Glutamatergic neuron (in vitro differentiated cells): ENCODE measurements around the gene DNAJB13. TPM values are rescaled to one million over a fixed set of nuclear protein-coding genes. Genes with fewer than 3 reads are reported as not detected.

Experiments
- DNase-seq: peaks from one replicate; pipeline ENCODE4 v3.0.0; 2022
- H3K27ac Mint-ChIP-seq: one replicate; pipeline ENCODE4 v1.8.0; 2020; ENCODE audit warnings: mild to moderate bottlenecking, mixed read lengths, inconsistent platforms; ENCODE audit not compliant: unreplicated experiment
- H3K27me3 Mint-ChIP-seq: one replicate; pipeline ENCODE4 v1.8.0; 2020; ENCODE audit warnings: mild to moderate bottlenecking, moderate library complexity, mixed read lengths, inconsistent platforms; ENCODE audit not compliant: unreplicated experiment
- H3K36me3 Mint-ChIP-seq: one replicate; pipeline ENCODE4 v1.8.0; 2020; ENCODE audit warnings: mild to moderate bottlenecking, mixed read lengths, inconsistent platforms; ENCODE audit not compliant: unreplicated experiment
- H3K4me1 Mint-ChIP-seq: one replicate; pipeline ENCODE4 v1.8.0; 2020; ENCODE audit warnings: mild to moderate bottlenecking, low read depth, mixed read lengths, inconsistent platforms; ENCODE audit not compliant: unreplicated experiment
- H3K4me3 Mint-ChIP-seq: one replicate; pipeline ENCODE4 v1.8.0; 2020; ENCODE audit warnings: mild to moderate bottlenecking, mixed read lengths, inconsistent platforms; ENCODE audit not compliant: unreplicated experiment
- H3K9me3 Mint-ChIP-seq: one replicate; pipeline ENCODE4 v1.8.0; 2020; ENCODE audit warnings: mild to moderate bottlenecking, moderate library complexity, mixed read lengths, inconsistent platforms; ENCODE audit not compliant: unreplicated experiment
- total RNA-seq: library from RNA; stranded (reverse); fragmentation: NEBNext Ultra II Directional; extraction: Animal tissue kit (Norgen Biotek cat#: 25700); gene quantifications from one replicate; pipeline ENCODE4 v1.2.1, GENCODE V29; 2021; ENCODE audit not compliant: unreplicated experiment
- TF ChIP-seq, protein P1 (sequence below): fragments of 200-600 bp; sonication (generic); IDR thresholded peaks from one replicate; pipeline ENCODE4 v1.5.0; 2021; ENCODE audit not compliant: partially characterized antibody, unreplicated experiment

The DNAJB13 gene
- total RNA-seq, 1 donor from 2014 or later, result not detected

DNA sequence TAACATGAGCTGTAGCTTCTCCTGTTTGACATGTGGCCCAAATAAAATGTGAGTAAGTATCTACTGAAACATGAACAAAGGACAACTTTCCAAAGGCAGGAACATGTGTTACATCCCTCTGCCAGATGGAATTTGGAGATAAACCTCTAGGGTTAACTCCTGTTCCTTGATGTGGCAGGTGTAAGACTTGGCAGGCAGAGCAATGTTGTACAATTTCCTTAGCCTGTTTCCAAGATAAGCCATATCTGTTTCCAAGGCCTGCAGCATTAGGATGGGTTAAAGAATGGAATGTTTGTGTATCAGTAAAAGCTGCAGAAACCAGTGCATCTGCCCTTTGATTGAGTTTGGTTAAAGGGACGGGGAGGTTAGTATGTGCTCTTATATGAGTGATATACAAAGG, 8.8 kb upstream of the DNAJB13 start:
- Mint-ChIP-seq H3K9me3 (peaks cover 6% of the 10 kb centered on the region), H3K36me3 (peaks cover 20% of the 10 kb centered on the region), H3K4me1 (no peaks in the 10 kb centered on the region), H3K4me3 (no peak overlapping the region), H3K27me3 (peaks cover 1% of the 10 kb centered on the region), H3K27ac (no peak overlapping the region)
- TF ChIP-seq, protein P1, sequence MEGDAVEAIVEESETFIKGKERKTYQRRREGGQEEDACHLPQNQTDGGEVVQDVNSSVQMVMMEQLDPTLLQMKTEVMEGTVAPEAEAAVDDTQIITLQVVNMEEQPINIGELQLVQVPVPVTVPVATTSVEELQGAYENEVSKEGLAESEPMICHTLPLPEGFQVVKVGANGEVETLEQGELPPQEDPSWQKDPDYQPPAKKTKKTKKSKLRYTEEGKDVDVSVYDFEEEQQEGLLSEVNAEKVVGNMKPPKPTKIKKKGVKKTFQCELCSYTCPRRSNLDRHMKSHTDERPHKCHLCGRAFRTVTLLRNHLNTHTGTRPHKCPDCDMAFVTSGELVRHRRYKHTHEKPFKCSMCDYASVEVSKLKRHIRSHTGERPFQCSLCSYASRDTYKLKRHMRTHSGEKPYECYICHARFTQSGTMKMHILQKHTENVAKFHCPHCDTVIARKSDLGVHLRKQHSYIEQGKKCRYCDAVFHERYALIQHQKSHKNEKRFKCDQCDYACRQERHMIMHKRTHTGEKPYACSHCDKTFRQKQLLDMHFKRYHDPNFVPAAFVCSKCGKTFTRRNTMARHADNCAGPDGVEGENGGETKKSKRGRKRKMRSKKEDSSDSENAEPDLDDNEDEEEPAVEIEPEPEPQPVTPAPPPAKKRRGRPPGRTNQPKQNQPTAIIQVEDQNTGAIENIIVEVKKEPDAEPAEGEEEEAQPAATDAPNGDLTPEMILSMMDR, result no peak
- DNase-seq, result no peak

DNA sequence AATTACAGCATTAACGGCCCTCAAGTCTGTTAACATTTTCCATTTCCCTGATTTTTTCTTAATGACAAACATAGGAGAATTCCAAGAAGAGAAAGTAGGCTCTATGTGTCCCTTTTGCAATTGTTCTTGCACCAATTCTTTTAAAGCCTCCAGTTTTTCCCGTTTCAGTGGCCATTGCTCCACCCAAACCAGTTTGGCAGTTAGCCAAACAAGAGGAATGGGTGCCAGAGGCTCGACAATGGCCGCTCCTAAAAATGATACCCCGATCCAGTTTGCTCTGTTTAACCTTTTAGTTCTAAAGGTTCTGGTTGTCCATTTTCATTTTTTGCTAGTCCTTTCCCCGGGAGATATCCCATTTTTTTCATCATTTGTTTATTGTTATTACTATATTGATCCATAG, 6.7 kb upstream of the DNAJB13 start:
- no peaks in the 10 kb centered on the region for H3K27me3 Mint-ChIP-seq
- no peak for DNase-seq
- TF ChIP-seq, protein P1, result no peak
- peaks cover 5% of the 10 kb centered on the region for H3K9me3 Mint-ChIP-seq
- H3K4me3 Mint-ChIP-seq, result no peak overlapping the region
- no peaks in the 10 kb centered on the region for H3K4me1 Mint-ChIP-seq
- no peak overlapping the region for H3K27ac Mint-ChIP-seq
- peaks cover 18% of the 10 kb centered on the region for H3K36me3 Mint-ChIP-seq

DNA sequence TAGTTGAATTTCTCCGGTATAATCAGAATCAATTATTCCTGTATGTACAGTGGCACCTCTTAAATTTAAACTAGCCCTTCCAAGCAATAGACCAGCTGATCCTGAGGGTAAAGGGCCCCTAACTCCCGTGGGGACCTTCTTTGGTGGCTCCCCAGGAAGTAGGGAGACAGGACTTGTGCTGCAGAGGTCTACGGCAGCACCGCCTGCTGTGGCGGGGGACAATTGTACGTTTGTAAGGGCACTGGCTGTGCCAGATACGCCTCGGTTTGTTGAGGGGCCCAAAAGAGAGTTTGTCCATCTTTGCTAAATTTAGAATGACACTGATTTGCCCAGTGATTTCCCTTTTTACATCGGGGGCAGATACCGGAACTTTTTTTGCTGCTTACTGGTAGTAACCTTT, 5.9 kb upstream of the DNAJB13 start:
- no peak for DNase-seq
- H3K27me3 Mint-ChIP-seq, result no peaks in the 10 kb centered on the region
- no peaks in the 10 kb centered on the region for H3K4me1 Mint-ChIP-seq
- no peak overlapping the region for H3K27ac Mint-ChIP-seq
- peaks cover 5% of the 10 kb centered on the region for H3K9me3 Mint-ChIP-seq
- TF ChIP-seq, protein P1, result no peak
- peaks cover 18% of the 10 kb centered on the region for H3K36me3 Mint-ChIP-seq
- H3K4me3 Mint-ChIP-seq, result no peak overlapping the region

DNA sequence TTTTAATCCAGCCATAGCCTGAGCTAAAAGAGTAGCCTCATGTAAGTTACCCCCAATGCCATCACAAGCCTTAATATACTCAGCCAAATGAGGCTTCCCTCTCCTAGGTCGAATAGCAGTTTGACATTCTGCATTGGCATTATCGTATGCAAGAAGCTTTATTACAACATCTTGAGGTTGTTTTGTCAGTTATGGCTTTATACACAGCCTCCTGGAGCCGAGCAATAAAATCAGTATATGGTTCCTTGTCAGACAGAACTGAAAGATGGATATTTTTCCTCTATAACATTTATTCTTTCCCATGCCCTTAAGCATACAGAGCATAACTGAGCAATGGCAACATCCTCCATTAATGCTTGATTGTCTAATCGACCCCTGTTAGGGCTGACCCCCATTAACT, 5.4 kb upstream of the DNAJB13 start:
- no peaks in the 10 kb centered on the region for H3K27me3 Mint-ChIP-seq
- TF ChIP-seq, protein P1, result no peak
- peaks cover 5% of the 10 kb centered on the region for H3K9me3 Mint-ChIP-seq
- no peak overlapping the region for H3K4me3 Mint-ChIP-seq
- no peaks in the 10 kb centered on the region for H3K4me1 Mint-ChIP-seq
- DNase-seq, result no peak
- H3K27ac Mint-ChIP-seq, result no peak overlapping the region
- peaks cover 18% of the 10 kb centered on the region for H3K36me3 Mint-ChIP-seq

DNA sequence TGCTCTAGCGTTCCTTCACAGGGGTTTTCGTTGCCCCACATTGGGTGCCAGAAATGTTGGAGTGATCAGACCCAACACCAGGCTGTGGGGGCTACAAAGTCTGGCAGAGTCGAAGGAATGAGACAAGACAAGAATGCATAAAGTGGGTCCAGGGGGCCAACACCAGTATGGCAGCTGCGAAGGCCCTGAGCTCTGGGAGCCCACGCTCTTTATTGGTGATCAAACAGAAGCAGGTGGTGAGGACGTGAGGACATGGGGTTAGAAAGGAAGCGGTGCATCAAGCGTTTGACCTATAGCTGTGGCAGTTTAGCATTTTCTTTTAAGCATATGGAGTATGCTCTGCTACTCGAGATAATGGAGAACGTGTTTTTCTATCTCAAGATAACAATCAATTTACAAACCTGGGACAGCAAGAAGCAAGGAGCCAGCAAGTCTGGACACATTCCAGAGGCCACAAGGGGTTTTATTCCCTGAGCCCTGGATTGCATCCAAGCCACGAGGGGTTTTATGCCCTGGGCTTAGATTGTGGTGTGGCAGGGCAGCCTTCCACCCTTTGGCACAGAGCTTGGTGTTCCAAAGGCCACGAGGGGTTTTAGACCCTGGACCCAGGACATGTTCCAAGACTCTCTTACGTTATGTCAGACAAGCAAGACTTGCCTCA, 3.9 kb upstream of the DNAJB13 start:
- no peaks in the 10 kb centered on the region for H3K4me1 Mint-ChIP-seq
- H3K9me3 Mint-ChIP-seq, result peaks cover 5% of the 10 kb centered on the region
- TF ChIP-seq, protein P1, result no peak
- H3K27ac Mint-ChIP-seq, result no peak overlapping the region
- H3K27me3 Mint-ChIP-seq, result no peaks in the 10 kb centered on the region
- no peak overlapping the region for H3K4me3 Mint-ChIP-seq
- peaks cover 12% of the 10 kb centered on the region for H3K36me3 Mint-ChIP-seq
- no peak for DNase-seq
